GM20431 (cell line): Measurements from ENCODE around the gene DEFB125.

Experiments
- in situ Hi-C: fragments of 300-500 bp; cut with MseI, MboI; formaldehyde crosslinking; loops from one replicate; pipeline ENCODE4 v1.15.0; 2020; ENCODE audit warnings: low sequenced_read_pairs; ENCODE audit not compliant: unreplicated experiment

The DEFB125 gene

DNA sequence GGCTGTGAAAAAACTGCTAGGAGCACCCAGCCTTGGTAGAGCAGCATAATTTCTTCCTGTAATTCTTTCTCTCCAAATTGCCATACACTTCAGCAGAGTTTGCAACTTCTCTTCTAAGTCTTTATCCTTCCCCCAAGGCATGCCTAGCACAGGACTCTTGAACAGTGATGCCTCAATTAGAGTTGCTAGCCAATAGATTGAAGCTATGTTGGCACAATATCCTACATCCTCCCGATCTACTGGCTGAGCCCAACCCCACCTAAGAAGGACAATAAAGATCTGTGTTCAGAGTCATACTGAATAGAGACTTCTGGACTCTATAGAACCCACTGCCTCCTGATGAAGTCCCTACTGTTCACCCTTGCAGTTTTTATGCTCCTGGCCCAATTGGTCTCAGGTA, 54.8 kb downstream of the DEFB125 start, which contains the start of gene DEFB126:
Gene DEFB126 (plus strand): TSS at position 301 of the 400 bp plus-strand sequence. CDS start 39 bp downstream, at position 340.
- in situ Hi-C loops: no loop called here

DNA sequence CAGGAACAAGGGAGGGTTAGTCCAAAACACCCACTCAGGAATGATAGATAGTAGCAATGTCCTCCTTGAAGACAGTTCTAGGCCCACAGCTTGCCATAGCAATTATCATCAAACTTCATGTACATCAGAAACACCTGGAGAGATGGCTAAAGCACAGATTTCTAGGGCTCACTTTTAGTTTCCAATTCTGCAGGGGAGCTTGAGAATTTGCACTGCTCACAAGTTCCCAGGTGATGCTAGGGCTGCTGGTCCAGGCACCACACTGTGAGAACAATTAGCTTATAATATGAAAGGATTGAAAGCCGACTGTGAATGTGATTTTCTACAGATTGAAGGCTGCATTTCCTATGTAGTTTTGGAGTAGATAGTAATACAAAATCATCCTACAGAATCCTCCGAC, 58.4 kb downstream of the DEFB125 start:
- in situ Hi-C loops: no loop called here
